GM19193 (cell line): ENCODE data around the gene VANGL2.

Experiments
- POLR2A ChIP-seq: IDR thresholded peaks from 4 replicates; pipeline ENCODE4 v1.6.1; 2011; ENCODE audit not compliant: insufficient read depth, insufficient read length; ENCODE audit errors: extremely low read depth

VANGL2 gene

GRCh38 chr1:160394673-160395072 is 5.7 kb upstream of the VANGL2 start:
- no peak for TF ChIP-seq POLR2A

- TF ChIP-seq POLR2A: no peak
These were observed 2.7 kb upstream of the VANGL2 start for GRCh38 chr1:160397651-160398050.

DNA sequence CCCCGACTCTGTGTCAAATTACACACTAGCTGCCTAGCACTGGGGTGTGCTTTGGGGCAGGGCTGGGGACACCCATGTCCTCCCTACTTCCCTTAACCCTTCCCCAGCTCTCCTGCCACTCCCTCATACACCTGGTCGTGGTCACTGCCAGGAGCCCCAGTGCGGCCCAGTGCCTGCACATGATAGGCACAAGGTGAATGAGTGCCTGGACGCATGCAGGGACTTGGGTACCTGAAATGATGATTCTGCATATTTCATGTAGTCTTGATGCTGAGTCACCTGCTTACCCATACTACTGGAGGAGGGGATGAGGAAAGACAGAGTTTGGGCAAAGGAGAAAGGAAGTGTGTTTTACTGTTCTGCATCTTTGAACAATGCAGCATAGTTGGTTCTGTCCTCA is 1.5 kb upstream of the VANGL2 start:
- TF ChIP-seq POLR2A: no peak

GRCh38 chr1:160399544-160400222 is 681 bp upstream of the VANGL2 start:
- no peak for TF ChIP-seq POLR2A

DNA sequence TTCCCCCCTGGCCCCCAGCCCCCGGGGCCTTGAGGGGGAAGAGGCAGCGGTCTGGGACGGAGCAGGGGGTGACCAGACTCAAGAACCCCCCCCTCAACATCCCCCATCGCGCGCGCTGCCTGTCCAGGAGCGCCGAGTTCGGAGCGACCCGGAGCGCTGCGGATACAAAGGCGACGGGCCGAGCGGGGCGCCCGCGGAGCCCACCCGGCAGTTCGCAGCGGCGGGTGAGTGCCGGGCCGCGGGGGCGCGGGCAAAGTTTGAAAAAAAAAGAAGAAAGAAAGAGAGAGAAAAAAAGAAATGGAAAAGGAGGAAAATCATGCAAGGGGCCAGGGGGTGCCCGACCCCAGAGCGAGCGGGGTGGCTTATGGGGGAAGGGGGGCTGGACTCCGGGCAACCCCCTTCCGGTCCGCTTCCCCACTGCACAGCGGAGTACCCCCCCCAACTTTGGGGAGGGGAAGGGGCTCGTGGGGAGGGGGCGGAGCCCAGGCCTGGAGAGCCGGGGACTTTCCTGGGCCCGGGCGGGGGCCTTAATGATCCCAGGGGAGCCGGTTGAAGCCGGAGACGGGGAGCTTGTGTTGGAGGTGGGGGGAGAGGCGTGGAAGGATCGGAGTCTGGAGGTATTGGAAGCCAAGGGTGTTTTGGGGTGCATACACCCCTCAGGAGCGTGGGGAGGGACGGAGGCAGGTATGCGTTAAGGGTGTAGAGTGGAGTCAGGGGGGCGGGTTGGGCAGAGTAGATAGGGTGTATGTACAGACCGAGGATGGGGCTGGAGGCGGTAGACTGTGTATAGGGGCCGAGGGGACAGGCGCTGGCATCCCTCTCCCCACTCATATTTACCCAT is 502 bp downstream of the VANGL2 start:
- no peak for TF ChIP-seq POLR2A

- TF ChIP-seq POLR2A: no peak
These were observed 1.1 kb downstream of the VANGL2 start for GRCh38 chr1:160401487-160401805.

DNA sequence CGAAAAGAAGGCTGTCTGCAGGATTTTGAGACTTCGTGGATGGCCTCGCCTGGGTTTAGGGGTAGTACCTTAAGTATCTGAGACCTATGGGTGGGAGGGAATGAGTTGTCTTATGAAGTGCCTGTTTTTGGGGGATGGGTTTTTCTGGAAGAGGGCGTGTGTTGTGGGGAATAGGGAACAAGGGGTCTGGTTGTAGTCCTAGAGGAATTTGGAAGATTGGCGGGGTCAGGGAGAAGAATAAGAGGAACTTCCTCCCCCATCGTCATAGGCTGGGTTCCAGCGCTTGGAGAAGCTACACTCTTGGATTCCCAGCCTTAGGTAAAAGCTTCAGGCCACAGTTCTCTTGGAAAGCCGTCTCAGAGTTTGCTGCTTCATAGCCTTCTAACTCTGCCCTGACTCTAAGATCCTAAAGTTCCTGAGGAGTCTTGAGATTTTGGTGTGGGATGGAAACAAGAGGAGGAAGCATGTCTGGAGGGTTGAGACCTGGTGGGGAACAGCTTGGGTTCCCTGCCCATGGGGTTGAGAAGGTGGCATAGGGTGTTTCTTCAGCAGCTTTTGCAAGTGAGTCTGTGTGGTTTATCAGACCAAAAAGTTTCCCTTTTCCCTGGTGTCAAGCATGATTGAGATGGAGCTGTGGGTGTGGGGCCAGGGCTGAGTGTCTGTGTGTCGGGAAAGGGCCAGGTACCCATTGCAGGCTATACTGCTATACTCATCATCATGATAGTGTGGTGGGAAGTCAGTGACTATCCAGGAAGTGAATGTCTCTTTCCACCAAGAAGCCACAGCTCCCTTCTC is 1.8 kb downstream of the VANGL2 start:
- TF ChIP-seq POLR2A: no peak

GRCh38 chr1:160403244-160403643 is 2.9 kb downstream of the VANGL2 start:
- no peak for TF ChIP-seq POLR2A

DNA sequence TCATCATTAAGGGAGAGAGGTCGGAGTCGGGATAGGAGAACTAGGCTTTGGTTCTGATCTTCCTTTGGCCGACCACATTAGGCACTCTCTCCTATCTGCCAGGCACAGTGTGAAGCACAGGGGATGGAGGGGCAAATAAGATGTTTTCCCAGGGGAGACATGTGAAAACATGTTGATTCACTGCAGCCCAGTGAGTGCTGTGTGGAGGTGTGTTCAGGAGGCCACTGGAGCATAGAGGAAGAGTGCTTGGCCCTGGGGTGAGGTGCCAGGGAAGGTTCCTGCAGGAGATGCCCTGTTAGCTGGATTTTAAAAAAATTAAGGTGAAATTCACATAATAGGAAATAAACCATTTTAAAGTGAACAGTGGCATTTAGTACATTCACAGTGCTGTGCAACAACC is 3.7 kb downstream of the VANGL2 start:
- no peak for TF ChIP-seq POLR2A

DNA sequence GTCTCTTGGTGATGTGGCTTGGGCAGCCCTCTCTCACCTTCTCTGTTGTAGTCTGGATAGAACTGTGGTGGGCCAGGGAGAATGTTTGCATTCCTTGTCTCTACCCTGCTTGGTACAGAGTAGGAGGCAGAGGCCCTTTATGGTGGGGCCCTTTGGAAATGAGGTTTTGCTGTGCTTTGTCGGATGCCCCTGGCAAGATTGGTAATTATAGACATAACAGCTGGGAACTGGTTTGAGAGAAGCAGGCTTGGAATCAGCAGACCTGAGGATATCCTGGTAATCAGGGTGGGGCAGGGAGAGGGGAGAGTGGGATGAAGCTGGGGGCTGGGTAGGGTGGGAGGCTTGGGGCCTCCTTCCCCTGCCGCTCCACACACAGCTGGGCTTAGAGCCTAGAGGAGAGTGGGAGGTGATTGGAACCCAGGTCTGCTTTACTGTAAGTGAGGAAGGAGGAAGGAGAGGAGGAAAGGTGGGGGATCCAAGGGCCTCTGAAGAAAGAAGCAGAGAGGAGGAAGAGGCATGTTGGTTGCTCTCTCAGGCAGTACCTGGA is 5.0 kb downstream of the VANGL2 start:
- TF ChIP-seq POLR2A: no peak

GRCh38 chr1:160406131-160406968 is 6.0 kb downstream of the VANGL2 start:
- TF ChIP-seq POLR2A: no peak

DNA sequence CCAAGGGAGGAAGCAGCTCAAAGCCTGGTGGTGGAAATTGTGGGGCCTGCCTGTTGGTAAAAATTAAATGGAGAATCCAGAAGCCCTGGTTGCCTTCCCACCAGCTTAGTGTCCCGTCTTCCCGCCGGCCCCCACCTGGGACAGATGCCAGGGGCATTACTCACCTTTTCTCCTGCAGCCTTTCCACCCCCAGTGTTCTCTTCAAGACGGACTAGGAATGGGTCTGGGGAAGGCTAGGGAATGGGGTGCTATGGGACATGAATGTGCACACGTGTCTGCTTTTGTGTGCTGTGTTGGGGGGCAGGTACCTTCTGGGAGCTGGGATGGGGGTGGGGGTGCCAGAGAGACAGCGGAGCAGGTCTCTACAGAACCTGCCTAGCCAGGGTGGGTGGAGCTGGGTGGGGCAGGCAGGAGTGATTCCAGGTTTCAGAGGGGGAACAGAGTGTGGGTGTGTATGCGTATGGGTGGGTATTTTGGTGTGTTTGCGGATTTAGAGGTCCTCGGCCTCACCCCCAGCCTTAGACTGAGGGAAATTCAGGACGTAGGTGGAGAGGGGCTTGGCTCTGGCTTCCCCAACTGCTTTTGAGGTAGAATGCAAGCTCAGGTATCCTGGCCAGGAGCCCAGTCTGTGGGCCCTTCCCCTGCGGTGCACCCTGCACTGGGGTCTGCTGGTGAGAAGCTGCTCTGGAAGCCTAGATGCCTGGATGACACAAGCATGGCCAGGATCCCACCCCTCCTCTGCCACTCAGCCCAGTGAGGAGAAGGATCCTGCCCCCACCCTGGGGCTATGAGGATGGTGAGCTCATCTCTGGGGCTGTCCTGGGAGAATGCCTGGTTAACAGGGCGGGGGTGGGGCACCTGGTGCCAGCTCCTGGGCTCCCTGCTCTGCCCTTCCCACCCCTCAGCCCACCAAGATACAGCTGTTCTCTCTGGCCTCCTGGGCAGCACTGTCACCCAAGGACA is 7.8 kb downstream of the VANGL2 start:
- TF ChIP-seq POLR2A: no peak

GRCh38 chr1:160408864-160409263 is 8.5 kb downstream of the VANGL2 start:
- no peak for TF ChIP-seq POLR2A
